Panc1 (cell line): Measurements from ENCODE around the gene NAT9. TPM values are rescaled to one million over a fixed set of nuclear protein-coding genes. Genes with fewer than 3 reads are reported as not detected.

Experiments
- ATAC-seq: fragments of 200-7000 bp; cut with Tn5 transposase; 2 replicates; pipeline ENCODE4 v1.9.1; 2020; ENCODE audit warnings: mild to moderate bottlenecking, moderate library complexity
- BruUV-seq: library from RNA; stranded (reverse); fragments of 400-500 nt; replicated peaks from 2 replicates; lab custom pipeline; 2021; lab: Mats Ljungman, UMichigan
- CTCF ChIA-PET: fragments of 300-600 bp; sonication (Branson Sonifier 250); formaldehyde crosslinking; loops from one replicate; lab custom pipeline; 2022; ENCODE audit warnings: antibody characterized with exemption; lab: Charles Lee
- POLR2A ChIA-PET: fragments of 300-600 bp; sonication (Branson Sonifier 250); formaldehyde crosslinking; loops from one replicate; lab custom pipeline; 2022; ENCODE audit warnings: antibody characterized with exemption; lab: Charles Lee
- DNase-seq: peaks from one replicate; pipeline ENCODE4 v3.0.0-alpha.2; 2010; ENCODE audit warnings: low read depth, low spot score
- H3K27ac ChIP-seq: 2 replicates; pipeline ENCODE4 v1.5.1; 2011; ENCODE audit warnings: mild to moderate bottlenecking, low read length, inconsistent platforms
- H3K27me3 ChIP-seq: fragments of 200-500 bp; sonication (Bioruptor generic); 2 replicates; pipeline ENCODE4 v1.6.0; 2014; ENCODE audit warnings: low read length, inconsistent platforms; ENCODE audit not compliant: control insufficient read depth, insufficient read depth
- H3K36me3 ChIP-seq: fragments of 200-500 bp; sonication (Bioruptor generic); 2 replicates; pipeline ENCODE4 v1.5.1; 2014; ENCODE audit warnings: inconsistent platforms, mild to moderate bottlenecking, low read length, moderate library complexity; ENCODE audit not compliant: control insufficient read depth, insufficient read depth
- H3K4me1 ChIP-seq: 2 replicates; pipeline ENCODE4 v1.5.1; 2011; ENCODE audit warnings: inconsistent platforms, mild to moderate bottlenecking, low read length, moderate library complexity; ENCODE audit not compliant: control insufficient read depth, insufficient read depth
- H3K4me3 ChIP-seq, 2 experiments: 2 replicates each; pipeline ENCODE4 v1.5.1; 2011 to 2012; ENCODE audit warnings: low read depth in 2 of 2, low read length in 2 of 2, mild to moderate bottlenecking in 2 of 2, inconsistent platforms in 1 of 2, moderate library complexity in 1 of 2
- H3K9me3 ChIP-seq: fragments of 200-500 bp; sonication (Bioruptor generic); 2 replicates; pipeline ENCODE4 v1.5.1; 2014; ENCODE audit warnings: low read depth, mild to moderate bottlenecking, inconsistent platforms, low read length, moderate library complexity; ENCODE audit not compliant: control insufficient read depth, insufficient read depth
- POLR2AphosphoS5 ChIP-seq: IDR thresholded peaks from 2 replicates; pipeline ENCODE4 v1.6.1; 2012; ENCODE audit warnings: mild to moderate bottlenecking, low read depth, low read length, moderate library complexity
- SIN3A ChIP-seq: IDR thresholded peaks from 2 replicates; pipeline ENCODE4 v1.6.1; 2012; ENCODE audit warnings: low read depth, mild to moderate bottlenecking, low read length, moderate library complexity, borderline replicate concordance; ENCODE audit not compliant: insufficient read depth
- TCF7L2 ChIP-seq: IDR thresholded peaks from 2 replicates; pipeline ENCODE4 v1.6.1; 2011; ENCODE audit warnings: mild to moderate bottlenecking, low read depth, low read length, inconsistent platforms
- in situ Hi-C: cut with HindIII; loops from 2 replicates; pipeline ENCODE4 v1.10.0; 2016; ENCODE audit warnings: low sequenced_read_pairs, low pct_unique_long_range_greater_than_20kb
- intact Hi-C: fragments of 100-400 bp; cut with micrococcal nuclease; formaldehyde crosslinking; loops from one replicate; pipeline ENCODE4 v1.10.0; 2022; ENCODE audit not compliant: unreplicated experiment
- total RNA-seq: library from RNA; stranded (reverse); gene quantifications from one replicate; pipeline ENCODE4 v1.2.1, GENCODE V29; 2021; ENCODE audit not compliant: unreplicated experiment
- TF ChIP-seq, protein P1 (sequence below), 2 experiments: IDR thresholded peaks; 2 replicates each; pipeline ENCODE4 v1.6.1; 2011 to 2012; ENCODE audit warnings: low read depth in 2 of 2, control low read depth in 1 of 2, low read length in 1 of 2, mild to moderate bottlenecking in 1 of 2, moderate library complexity in 1 of 2; ENCODE audit not compliant: insufficient read depth in 1 of 2
- TF ChIP-seq, protein P2 (sequence below): fragments of 450-650 bp; IDR thresholded peaks from 2 replicates; pipeline ENCODE4 v1.5.1; 2017; ENCODE audit warnings: mild to moderate bottlenecking

The NAT9 gene
- total RNA-seq, 1 experiment from 2014 or later, result 90.1 TPM

DNA sequence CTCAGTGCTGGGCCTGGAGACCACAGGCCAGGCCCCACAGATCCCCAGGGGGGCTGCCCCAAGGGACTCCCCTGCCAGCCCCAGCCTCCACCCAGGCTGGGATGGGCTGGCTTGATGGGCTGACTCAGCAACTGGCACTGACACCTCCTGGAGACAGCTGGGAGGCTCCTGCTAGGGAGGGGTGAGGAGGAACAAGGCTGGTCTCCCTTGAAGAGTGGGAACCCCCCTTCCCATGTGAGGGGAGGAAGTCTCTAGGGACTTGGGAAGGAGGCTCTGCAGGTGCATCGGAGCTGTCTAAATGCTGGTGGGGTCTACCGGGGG is 17.3 kb downstream of the NAT9 start:
- Histone ChIP-seq H3K27me3 (no peaks in the 10 kb centered on the region), H3K4me3 (no peak overlapping the region), H3K27ac (no peak overlapping the region), H3K9me3 (no peaks in the 10 kb centered on the region), H3K36me3 (no peaks in the 10 kb centered on the region), H3K4me1 (peaks cover 42% of the 10 kb centered on the region)
- no peak for DNase-seq
- peak; percentile 46; the same call in 1 of the 2 replicates for ATAC-seq
- ChIA-PET CTCF (interaction anchor here (0.6 to 1.2 kb wide), 2 partner anchors 9 to 12 kb away, joined by 3 to 5 read pairs; no protein-coding TSS in a partner anchor), POLR2A (no interaction called here)
- no peak for TF ChIP-seq SIN3A
- TF ChIP-seq POLR2AphosphoS5, result no peak
- no peak for TF ChIP-seq TCF7L2
- TF ChIP-seq, protein P1, sequence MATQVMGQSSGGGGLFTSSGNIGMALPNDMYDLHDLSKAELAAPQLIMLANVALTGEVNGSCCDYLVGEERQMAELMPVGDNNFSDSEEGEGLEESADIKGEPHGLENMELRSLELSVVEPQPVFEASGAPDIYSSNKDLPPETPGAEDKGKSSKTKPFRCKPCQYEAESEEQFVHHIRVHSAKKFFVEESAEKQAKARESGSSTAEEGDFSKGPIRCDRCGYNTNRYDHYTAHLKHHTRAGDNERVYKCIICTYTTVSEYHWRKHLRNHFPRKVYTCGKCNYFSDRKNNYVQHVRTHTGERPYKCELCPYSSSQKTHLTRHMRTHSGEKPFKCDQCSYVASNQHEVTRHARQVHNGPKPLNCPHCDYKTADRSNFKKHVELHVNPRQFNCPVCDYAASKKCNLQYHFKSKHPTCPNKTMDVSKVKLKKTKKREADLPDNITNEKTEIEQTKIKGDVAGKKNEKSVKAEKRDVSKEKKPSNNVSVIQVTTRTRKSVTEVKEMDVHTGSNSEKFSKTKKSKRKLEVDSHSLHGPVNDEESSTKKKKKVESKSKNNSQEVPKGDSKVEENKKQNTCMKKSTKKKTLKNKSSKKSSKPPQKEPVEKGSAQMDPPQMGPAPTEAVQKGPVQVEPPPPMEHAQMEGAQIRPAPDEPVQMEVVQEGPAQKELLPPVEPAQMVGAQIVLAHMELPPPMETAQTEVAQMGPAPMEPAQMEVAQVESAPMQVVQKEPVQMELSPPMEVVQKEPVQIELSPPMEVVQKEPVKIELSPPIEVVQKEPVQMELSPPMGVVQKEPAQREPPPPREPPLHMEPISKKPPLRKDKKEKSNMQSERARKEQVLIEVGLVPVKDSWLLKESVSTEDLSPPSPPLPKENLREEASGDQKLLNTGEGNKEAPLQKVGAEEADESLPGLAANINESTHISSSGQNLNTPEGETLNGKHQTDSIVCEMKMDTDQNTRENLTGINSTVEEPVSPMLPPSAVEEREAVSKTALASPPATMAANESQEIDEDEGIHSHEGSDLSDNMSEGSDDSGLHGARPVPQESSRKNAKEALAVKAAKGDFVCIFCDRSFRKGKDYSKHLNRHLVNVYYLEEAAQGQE (IDR thresholded peaks at IDR 0.05; ENCODE audit: insufficient read depth in 1 of 2, low read depth in 2 of 2, low read length in 1 of 2), result no peak
- TF ChIP-seq, protein P2, sequence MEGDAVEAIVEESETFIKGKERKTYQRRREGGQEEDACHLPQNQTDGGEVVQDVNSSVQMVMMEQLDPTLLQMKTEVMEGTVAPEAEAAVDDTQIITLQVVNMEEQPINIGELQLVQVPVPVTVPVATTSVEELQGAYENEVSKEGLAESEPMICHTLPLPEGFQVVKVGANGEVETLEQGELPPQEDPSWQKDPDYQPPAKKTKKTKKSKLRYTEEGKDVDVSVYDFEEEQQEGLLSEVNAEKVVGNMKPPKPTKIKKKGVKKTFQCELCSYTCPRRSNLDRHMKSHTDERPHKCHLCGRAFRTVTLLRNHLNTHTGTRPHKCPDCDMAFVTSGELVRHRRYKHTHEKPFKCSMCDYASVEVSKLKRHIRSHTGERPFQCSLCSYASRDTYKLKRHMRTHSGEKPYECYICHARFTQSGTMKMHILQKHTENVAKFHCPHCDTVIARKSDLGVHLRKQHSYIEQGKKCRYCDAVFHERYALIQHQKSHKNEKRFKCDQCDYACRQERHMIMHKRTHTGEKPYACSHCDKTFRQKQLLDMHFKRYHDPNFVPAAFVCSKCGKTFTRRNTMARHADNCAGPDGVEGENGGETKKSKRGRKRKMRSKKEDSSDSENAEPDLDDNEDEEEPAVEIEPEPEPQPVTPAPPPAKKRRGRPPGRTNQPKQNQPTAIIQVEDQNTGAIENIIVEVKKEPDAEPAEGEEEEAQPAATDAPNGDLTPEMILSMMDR, result no peak
- intact Hi-C loops (no loop called here), in situ Hi-C loops (no loop called here)
- no TSS peak for BruUV-seq

GRCh38 chr17:74757931-74758847 is 18.0 kb downstream of the NAT9 start:
- ChIA-PET POLR2A (no interaction called here), CTCF (interaction anchor here (1.2 kb wide), 1 partner anchor 9 kb away, joined by 5 read pairs; no protein-coding TSS in a partner anchor)
- ATAC-seq, result no peak
- BruUV-seq, result no TSS peak
- DNase-seq, result no peak
- no peak overlapping the region for H3K27ac ChIP-seq
- no peaks in the 10 kb centered on the region for H3K27me3 ChIP-seq
- in situ Hi-C loops, result no loop called here
- H3K36me3 ChIP-seq, result no peaks in the 10 kb centered on the region
- H3K4me1 ChIP-seq, result peaks cover 40% of the 10 kb centered on the region
- TF ChIP-seq SIN3A, result no peak
- TF ChIP-seq, protein P1 (IDR thresholded peaks at IDR 0.05; ENCODE audit: insufficient read depth in 1 of 2, low read depth in 2 of 2, low read length in 1 of 2), result no peak
- TF ChIP-seq, protein P2, result no peak
- no peak for TF ChIP-seq POLR2AphosphoS5
- TF ChIP-seq TCF7L2, result no peak
- no peak overlapping the region for H3K4me3 ChIP-seq
- intact Hi-C loops, result no loop called here
- H3K9me3 ChIP-seq, result no peaks in the 10 kb centered on the region
